GM21390 (cell line): Measurements from ENCODE around the gene BCDIN3D.
"Not testable (repeated sequence)": the region's sequence is repeated elsewhere in the genome, so short reads cannot be mapped to it uniquely, and the experiment has no call there.

Experiments used
- ATAC-seq: cut with Tn5 transposase; IDR thresholded peaks from one replicate; pipeline ENCODE4 v1.9.1; 2021; ENCODE audit not compliant: unreplicated experiment

The BCDIN3D gene

DNA sequence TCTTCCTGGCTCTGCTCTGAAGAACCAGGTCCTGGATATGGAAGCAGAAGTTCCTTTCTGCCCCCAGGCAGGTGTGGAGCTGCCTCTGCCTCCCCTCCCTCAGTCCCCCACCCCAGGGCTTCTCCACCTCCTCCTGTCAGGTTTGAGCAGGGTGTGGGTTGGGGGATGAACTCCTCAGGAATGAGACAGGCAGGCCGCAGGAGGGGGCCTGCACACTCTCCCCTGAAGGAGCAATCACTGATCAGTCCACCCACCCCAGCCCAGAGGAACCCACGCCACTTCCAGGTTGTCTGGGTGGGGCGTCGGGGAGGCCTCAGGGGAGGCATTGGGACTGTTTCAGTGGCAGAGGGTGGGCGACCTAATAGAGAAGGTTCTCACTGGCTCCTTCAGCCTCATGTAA, 34.2 kb upstream of the BCDIN3D start:
- ATAC-seq = no peak

DNA sequence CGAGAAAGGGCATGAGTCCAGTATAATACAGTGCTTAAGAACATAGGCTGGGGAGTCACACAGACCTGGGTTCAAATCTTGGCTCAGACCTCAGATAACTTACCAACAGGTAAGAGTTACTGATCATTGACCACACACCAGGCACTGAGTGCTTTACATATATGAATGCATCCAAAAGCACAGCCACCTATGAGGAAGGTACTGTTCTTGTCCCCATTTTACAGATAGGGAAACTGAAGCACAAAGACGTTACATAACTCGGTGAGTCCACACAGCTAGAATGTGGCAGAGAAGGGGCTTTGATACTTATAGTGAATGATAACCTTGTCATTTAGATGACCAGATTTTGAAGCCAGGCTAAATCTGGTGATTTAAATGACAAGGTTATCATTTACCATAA, 33.2 kb upstream of the BCDIN3D start:
- no peak for ATAC-seq

DNA sequence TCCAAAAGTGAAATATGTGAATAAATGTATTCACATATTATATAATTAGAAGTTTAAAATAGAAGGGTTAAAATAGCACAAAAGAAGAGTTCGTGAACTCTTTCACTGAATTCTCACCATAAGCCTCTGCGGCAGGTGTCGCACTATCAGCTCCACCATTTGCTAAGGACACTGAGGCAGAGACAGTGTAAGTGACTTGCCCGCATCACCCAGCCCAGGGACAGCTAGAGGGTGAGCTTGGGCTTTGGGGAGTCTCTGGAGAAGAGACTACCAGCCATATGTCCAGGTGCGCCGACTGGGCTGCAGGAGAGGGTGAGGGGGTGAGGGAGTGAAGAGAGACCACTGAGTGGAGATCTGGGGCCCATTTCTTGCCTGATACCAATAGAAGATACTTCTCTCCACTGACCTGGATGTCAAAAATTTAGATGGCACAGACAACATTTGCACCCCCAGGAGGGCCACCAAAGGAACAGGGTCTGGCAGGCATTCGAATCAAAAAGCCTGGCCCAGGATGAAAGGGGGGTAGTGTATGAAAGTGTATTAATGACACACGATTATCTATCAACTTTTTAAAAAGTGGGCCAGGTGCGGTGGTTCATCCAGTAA, 32.3 kb upstream of the BCDIN3D start:
- no peak for ATAC-seq

DNA sequence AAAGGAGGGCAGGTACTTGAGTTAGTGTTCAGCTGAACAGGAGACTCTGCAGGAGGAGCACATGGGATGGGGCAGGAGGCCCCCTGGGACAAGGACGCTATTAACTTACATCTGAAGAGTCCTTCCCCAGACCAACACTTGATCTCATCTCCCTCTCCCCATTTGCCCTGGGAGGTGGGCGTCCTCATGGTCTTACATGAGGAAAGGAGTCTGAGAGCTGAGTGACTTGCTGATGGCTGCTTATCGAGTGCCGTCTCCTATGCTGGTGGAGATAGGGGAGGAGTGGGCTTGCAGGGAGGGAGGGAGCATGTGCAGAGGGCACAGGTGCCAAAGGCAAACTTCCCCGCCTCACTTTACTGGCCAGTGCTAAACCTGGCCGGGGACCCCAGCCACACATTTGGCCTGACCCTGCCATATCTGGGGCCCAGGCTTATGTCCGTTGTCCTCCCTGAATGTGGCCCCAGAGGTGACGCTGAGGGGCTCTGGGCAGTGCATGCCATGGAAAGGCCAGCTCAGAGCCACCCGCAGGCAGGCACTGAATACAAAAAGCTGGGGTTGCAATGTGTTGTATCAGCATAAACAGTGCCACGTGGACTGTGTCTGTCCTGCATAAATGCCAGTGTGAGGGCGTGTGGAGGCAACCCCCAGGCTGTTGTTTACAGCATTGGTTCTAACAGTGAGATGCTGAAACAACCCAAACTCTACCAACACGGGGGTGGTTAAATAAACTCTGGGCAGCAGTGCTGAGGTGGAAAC, 31.4 kb upstream of the BCDIN3D start:
- no peak for ATAC-seq

DNA sequence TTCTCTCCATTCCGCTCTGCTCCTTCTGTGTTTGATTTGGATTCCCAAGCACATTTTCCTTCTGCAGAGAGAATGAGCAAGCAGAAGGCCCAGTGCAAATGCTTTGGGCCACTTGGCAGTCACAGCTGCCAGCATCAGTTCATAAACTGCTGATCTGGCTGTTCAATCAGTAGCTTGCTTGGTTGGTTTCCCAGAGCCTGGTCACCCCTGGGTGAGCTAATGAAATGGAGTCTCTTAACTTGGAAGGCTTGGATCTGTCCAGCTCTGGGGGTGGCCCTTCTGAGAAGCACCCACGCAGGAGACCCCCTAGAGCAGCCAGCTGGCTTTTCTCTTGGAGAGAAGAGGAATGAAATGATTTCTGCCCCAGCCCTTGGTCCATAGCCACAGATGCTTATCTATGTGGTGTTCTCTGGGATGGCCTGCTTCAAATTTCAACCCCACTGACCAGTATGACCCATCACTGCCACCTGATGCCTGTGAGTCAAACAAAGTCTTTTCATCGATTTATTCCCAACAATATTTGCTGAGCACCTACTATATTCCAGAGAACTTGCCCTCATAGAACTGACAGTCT, 30.5 kb upstream of the BCDIN3D start:
- ATAC-seq = no peak

DNA sequence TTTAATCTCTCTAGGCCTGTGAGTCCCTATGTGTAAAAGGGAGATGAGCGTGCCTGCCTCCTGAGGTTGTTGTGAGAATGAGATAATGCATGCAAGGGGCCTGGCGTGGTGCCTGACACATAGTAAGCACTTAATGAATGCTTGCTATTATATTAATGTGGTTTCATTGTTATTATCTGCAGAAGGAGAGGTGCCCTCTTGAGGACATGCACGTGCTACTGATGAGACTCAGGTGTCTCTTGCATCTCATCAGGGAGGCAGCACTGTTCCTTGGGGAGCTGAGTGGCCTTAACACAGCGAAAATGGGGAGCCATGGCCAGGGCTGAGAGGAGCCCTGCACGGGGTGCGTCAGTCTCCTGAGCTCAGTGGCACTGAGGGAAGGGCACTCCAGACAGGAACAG, 29.9 kb upstream of the BCDIN3D start:
- ATAC-seq = no peak

DNA sequence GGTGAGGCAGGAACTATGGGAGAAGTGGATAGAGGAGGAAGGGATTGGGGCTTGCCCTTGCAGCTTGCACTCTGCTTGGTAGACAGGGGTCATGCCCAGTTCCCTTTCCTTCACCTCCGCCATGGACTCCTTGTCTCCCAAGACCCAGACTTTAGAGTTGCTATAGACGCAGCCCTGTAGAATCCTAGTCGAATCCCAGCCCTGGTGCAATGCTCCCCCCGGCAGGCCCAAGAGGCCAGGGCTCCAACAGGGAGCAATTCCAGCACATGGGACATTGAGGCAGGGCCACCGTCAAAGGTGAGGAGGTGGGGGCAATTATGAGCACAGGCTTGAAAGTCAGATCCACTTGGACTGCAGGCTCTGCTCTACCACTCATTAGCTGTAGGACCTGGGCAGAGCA, 29.5 kb upstream of the BCDIN3D start:
- no peak for ATAC-seq

DNA sequence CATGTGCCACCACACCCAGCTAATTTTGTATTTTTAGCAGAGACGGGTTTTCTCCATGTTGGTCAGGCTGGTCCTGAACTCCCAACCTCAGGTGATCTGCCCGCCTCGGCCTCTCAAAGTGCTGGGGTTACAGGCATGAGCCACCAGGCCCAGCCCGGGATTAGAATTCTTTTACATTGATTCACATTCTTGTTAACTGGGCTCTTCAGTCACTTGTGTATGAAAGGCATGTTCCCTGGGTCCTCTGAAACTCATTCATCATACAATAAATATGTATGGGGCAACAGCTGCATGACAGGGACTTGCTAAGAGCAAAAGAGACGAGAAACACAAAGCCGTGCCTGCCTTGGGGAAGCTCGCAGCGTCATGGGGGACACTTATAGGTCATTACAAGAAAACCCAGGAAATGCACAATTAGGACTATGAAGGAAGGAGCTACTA, 28.9 kb upstream of the BCDIN3D start:
- not testable (repeated sequence) for ATAC-seq

DNA sequence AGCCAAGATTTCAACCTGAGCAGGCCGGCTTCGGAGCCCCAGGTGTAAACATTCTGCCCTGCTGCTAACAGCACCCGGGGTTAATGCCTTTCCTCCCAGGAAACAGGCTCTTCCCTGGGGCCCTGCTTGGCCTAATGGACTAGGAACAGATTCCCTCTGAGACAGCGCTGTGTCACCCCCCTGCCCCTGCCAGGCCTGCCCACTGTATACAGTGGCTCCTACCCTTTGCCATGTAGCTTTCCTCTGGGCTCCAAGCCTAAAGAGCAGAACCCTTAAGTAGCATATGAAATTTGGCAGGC, 28.3 kb upstream of the BCDIN3D start:
- ATAC-seq = no peak

DNA sequence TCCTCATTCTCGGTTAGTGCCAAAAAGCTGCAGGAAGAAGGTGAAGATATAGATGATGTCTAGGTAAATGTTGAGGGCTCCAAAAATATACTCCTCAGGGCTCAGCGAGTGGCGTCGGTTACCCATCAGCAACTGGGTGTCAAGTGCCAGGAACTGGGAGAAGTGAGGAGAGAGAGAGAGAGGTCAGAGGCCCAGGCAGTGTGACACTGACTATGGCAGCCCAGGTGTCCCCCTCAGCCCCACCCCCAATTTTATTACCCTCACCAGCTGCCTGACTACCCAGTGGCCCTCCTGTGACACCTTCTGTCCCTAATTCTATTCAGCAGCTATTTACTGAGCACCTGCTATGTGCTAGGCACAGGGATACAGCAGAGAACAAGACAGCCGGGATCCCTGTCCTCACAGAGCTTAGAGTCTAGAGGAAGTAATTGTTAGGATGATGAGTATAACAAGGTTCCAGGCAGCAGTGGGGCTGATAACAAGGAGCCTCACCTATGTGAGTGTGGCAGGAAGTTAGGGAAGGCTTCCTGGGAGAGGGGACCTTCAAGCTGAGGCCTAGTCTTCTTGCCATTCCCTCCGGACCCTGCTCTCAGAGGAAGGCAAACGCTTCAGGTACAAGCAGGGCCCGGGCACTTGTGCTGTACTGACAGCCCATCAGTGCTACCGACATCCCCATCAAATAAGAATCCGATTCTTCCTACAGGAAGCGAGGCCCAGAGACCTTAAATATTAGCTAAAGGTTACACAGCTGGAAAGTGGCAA, 27.8 kb upstream of the BCDIN3D start:
- ATAC-seq = no peak

DNA sequence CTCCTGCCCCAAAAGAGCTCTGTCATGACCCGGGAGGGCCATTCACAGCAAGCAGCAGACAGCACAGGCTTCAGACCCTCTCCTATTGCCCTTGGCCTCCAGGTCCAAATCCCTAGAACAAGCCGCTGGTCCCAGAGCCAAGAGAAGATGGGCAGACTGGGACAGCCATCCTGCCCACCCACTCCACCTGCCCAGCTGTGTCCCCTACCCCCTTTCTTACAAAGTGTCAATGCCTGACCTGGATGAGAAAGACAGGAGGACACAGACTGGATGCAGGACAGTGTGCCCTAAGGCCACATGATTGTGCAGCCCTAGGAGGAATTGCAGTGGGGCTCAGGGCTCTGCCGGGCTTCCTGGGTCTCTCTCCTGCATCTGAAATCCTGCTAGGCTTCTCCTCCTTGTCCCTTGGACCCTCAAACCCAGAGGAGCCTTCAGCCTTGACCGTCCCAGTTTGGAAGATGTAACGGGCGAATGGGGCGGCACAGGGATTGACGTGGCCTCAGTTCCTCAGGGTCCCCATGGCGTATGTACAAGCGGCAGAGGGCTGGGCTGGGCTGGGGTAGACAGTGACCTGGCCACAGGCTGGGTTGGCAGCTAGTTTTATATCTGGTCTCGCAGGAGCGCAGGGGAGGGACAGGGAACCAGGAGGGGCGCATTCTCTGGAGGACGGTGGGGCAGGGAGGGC, 27.1 kb upstream of the BCDIN3D start:
- ATAC-seq = no peak

DNA sequence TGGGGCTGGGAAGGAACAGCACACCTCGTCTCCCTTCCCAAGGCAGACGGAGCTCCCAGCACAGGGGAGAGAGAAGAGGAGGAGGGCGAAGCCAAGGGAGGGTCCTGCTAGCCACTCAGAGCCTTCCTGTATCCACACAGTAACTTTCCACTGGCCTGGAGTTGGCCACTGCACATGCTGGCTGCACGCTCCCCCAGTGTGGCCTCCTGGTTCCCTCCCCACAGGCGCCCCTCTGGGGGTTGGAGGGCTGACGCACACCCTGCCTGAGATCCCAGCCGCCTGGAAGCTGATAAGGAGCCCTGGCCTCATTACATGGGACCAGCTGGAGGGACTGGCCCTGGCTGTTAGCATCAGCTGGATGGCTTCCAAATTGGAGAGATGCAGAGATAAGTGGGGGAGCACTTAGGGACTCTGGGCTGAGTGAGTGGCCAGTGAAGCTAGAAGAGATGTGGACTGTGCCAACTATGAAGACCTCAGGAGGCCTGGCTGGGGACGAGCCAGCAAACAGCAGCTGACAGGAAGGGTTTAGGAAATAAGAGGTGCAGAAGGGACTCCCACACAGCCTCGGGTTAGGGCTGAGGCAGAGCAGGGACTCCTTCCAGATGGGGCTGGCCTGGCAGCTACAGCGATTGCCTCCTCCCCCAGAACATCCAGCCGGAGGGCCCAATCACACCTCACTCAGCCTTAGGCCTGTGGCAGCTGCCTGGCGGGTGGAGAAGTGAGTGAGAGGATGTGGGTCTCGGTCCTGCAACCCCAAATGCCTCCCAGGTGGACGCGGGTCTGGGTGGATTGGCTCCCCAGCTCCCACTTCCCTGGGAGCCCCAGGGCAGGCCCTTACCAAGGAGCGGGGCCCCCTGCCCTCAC, 26.3 kb upstream of the BCDIN3D start:
- no peak for ATAC-seq

DNA sequence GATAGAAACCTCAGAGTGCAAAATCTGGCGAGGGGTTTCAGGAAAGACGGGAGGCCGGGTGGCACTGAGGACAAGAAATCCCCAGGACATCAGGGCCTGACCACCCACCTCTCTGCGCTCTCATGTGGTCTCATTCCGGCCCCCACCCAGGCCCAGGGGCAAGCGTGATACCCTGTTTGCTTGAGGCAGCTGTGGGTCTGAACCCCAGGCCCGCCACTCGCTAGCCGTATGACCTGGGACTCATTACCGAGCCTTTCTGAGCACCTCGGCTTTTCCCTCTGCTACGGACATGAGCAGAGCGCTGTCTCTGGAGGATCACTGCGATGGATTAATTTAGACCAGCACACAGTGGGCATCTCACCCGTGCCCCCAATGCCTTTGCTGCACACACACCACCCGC, 25.5 kb upstream of the BCDIN3D start:
- ATAC-seq = no peak

DNA sequence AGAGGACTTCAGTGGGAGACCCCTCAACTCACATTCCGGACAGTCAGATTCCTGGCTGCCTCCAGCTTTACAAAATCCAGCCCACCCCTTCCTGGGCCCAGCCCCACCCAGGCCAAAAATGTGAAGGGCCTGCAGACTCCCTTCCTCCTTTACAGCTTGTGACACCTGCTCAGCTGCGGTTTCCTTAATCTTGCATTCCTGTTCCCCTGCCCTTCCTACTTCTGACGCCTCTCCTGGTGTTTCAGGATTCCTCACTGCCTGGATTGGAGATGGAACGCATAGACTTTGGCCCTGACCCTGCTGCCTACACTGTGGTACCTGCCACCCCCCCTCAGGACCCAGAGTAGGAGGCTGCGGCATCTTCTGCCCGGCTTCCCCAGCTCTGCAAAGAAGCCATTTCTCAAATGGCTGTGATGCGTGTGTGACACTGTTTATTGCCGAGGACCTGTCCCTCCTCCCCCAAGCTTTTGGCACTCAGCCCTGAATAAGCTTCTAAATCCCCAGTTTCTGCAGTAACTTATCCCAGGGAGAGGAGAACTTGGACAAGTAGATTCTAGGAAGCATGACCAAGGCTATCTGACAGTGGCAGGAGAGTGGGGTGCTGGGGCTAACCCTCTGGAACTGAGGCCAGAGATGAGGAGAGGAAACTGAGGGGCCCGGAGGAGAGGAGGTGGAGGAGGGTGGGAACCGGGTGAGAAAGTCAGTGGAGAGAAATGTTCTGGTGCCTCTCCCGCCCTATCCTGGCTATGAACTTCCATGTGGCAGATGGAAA, 24.9 kb upstream of the BCDIN3D start:
- ATAC-seq = no peak

DNA sequence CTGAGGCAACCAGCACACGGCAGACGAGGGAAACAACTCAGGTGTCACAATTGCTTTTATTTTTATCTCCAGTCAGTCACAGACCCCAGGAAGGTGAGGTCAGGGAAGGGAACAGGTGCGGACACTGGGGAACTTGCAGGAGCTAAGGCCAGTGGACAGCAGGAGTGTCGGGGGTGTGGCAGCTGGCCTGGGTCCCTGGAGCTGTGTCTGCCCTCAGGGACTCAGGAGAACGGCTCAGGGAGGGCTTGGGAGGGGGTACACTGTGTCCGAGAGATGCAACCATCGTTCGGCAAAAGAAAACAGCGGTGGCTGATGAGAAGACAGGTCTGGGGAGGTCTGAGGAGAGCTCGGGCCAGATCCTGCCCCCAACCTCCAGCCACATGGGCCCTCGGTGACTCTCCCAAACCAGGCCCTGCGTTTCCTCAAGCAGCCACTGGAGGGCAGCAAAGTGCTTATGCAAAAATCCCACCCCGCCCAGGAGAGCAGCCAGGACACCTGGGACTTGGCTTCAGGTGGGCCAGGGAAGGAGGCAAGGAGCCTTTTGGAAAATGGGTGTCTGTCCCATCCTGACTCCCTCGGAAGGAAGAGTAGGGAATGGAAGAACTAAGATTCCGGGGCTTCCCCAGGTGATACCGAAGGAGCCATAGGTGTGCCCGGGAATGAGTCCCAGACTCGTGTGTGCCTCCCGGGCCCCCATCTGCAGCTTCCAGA, 24.1 kb upstream of the BCDIN3D start:
- ATAC-seq = no peak

DNA sequence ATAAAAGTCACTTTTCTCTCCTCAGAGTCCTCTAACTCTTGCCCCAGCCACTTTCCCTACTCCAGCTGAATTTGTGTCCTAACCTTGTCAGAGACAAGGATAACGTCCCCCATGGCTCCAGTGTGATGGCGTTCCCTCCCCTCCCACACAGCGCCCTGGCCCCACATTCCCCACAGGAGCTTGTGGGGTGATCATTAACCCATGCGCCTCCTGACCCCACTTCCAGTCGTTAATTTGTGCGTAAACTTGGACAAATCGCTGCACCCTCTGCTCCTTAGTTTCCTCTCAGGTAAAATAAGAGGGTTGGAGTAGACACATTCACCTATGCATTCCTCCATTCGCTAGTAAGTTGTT, 22.9 kb upstream of the BCDIN3D start:
- no peak for ATAC-seq

DNA sequence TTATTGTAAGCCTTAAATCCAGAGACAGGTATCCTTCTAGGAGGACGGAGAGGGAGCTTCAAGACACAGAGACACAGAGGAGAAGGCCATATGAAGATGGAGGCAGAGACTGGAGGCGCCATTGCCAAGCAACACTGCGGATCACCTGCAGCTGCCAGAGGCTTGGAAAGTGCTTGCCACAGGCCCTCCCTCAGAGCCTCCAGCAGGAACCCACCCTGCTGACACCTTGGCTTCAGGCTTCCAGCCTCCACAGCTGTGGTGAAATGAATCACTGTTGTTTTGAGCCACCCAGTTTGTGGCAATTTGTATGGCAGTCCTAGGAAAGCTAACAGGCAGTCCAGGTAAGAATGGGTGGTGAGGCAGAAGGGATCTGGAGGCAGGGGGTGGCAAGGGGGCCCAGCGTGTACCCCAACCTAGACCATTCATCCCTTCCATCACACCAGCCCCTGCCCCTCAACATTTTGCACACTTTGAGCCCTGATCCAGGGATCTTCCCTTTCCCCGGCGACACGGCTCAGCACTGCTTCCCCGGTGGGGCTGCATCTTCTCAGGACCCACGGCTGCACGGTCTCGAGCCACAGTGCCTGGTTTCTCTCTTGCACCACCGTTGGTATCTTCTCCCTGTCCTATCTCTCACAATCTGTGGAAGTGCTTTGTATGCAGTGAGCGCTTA, 22.3 kb upstream of the BCDIN3D start:
- ATAC-seq = no peak

DNA sequence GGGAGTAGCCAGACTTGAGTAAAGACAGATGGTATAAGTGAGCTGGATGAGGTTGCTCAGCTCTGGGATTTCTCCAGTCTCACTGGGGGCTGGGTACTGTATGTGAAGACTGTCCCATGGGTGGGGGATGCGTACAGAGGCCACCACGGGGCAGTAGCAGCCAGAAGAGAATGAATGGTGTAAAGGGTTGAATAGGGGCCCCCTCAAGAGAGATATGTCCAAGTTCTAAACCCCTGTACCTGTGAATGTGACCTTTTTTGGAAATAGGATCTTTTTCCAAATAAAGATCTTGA, 21.8 kb upstream of the BCDIN3D start:
- no peak for ATAC-seq
